Endothelial cell of umbilical vein (primary cell): Measurements from ENCODE around the gene TGFBR2. TPM values are rescaled to one million over a fixed set of nuclear protein-coding genes. Genes with fewer than 3 reads are reported as not detected.
A peak's percentile ranks its signal among the peaks of the same experiment; 100 is the strongest.

Experiments used
- BruUV-seq: library from RNA; stranded (reverse); fragments of 400-500 nt; replicated peaks from 2 replicates; lab custom pipeline; 2021; lab: Mats Ljungman, UMichigan
- CTCF ChIA-PET: fragments of 300-600, 350-600 bp; sonication (Branson Sonifier 250); formaldehyde crosslinking; loops from one replicate; lab custom pipeline; 2021; ENCODE audit warnings: antibody characterized with exemption, inconsistent platforms; lab: Charles Lee
- POLR2A ChIA-PET: fragments of 300-600, 350-600 bp; sonication (Branson Sonifier 250); formaldehyde crosslinking; loops from one replicate; lab custom pipeline; 2021; ENCODE audit warnings: antibody characterized with exemption, inconsistent platforms; lab: Charles Lee
- DNase-seq: peaks from one replicate; pipeline ENCODE4 v3.0.0-alpha.2; 2011; ENCODE audit warnings: low read depth, low spot score
- FAIRE-seq: peaks from 2 replicates; lab custom pipeline; 2011; peaks lifted over from hg19 to GRCh38; lab: Jason Lieb, UNC
- H2AFZ ChIP-seq: 2 replicates; pipeline ENCODE4 v1.6.0; 2012; ENCODE audit warnings: low read depth, low read length, control low read depth, inconsistent platforms
- H3K27ac ChIP-seq: 2 replicates; pipeline ENCODE4 v1.5.1; 2011; ENCODE audit warnings: low read depth, mild to moderate bottlenecking, control low read depth, low read length, moderate library complexity; ENCODE audit not compliant: insufficient read depth
- H3K27me3 ChIP-seq, 2 experiments: 2 replicates each; pipeline versions ENCODE4 v1.6.0 to v1.6.1; 2011; ENCODE audit warnings: low read length in 2 of 2, mixed read lengths in 1 of 2; ENCODE audit not compliant: control insufficient read depth in 2 of 2, insufficient read depth in 2 of 2
- H3K36me3 ChIP-seq, 2 experiments: 2 replicates in 1 of 2; 3 replicates in 1 of 2; pipeline ENCODE4 v1.5.1; 2011; ENCODE audit warnings: low read length in 2 of 2, mild to moderate bottlenecking in 1 of 2, moderate library complexity in 1 of 2; ENCODE audit not compliant: control insufficient read depth in 2 of 2, insufficient read depth in 2 of 2; ENCODE audit errors: extremely low read depth in 1 of 2
- H3K4me1 ChIP-seq: 3 replicates; pipeline ENCODE4 v1.5.1; 2011; ENCODE audit warnings: mild to moderate bottlenecking, low read length; ENCODE audit not compliant: control insufficient read depth, insufficient read depth; ENCODE audit errors: extremely low read depth
- H3K4me2 ChIP-seq: 2 replicates; pipeline ENCODE4 v1.6.1; 2011; ENCODE audit warnings: low read length, control low read depth, mixed read lengths; ENCODE audit not compliant: insufficient read depth
- H3K4me3 ChIP-seq, 3 experiments: fragments of 200-600 bp in 1 of 3; sonication (generic), shearing (Covaris generic) in 1 of 3; replicated peaks in 1 of 3; 2 replicates each; pipeline ENCODE4 v1.5.1; 2011 to 2016; ENCODE audit warnings: control low read depth in 3 of 3, low read length in 3 of 3, mild to moderate bottlenecking in 2 of 3, inconsistent platforms in 1 of 3, low read depth in 1 of 3, moderate library complexity in 1 of 3; ENCODE audit not compliant: insufficient read depth in 1 of 3
- H3K79me2 ChIP-seq: 2 replicates; pipeline ENCODE4 v1.6.0; 2012; ENCODE audit warnings: low read length, inconsistent platforms; ENCODE audit not compliant: control insufficient read depth, insufficient read depth
- H3K9ac ChIP-seq: replicated peaks from 2 replicates; pipeline ENCODE3; 2011; ENCODE audit warnings: low read length, control low read depth; ENCODE audit not compliant: insufficient read depth; ENCODE audit errors: extremely low read depth
- H3K9me1 ChIP-seq: replicated peaks from 3 replicates; pipeline ENCODE4 v1.6.0; 2011; ENCODE audit warnings: mild to moderate bottlenecking, low read length; ENCODE audit not compliant: control insufficient read depth, insufficient read depth; ENCODE audit errors: extremely low read depth
- H3K9me3 ChIP-seq: replicated peaks from 2 replicates; pipeline ENCODE4 v1.5.1; 2012; ENCODE audit warnings: low read length, inconsistent platforms; ENCODE audit not compliant: control insufficient read depth, insufficient read depth
- H4K20me1 ChIP-seq: replicated peaks from 2 replicates; pipeline ENCODE3; 2011; ENCODE audit warnings: mild to moderate bottlenecking, low read length; ENCODE audit not compliant: control insufficient read depth, insufficient read depth; ENCODE audit errors: extremely low read depth
- EZH2 ChIP-seq: IDR thresholded peaks from 2 replicates; pipeline ENCODE4 v1.6.1; 2012; ENCODE audit warnings: borderline replicate concordance, low read depth, mild to moderate bottlenecking, moderate library complexity, low read length, inconsistent platforms; ENCODE audit not compliant: severe bottlenecking
- FOS ChIP-seq: IDR thresholded peaks from 2 replicates; pipeline ENCODE4 v1.6.1; 2011; ENCODE audit warnings: mild to moderate bottlenecking, low read length, moderate library complexity, borderline replicate concordance; ENCODE audit not compliant: insufficient read depth
- GATA2 ChIP-seq: IDR thresholded peaks from 2 replicates; pipeline ENCODE4 v1.7.0; 2011; ENCODE audit warnings: low read depth, mild to moderate bottlenecking, moderate library complexity, mixed read lengths, low read length; ENCODE audit not compliant: insufficient read length, insufficient read depth
- JUN ChIP-seq: IDR thresholded peaks from 2 replicates; pipeline ENCODE4 v1.6.1; 2011; ENCODE audit warnings: borderline replicate concordance, low read depth; ENCODE audit not compliant: insufficient read length, insufficient read depth
- MYC ChIP-seq: IDR thresholded peaks from one replicate; pipeline ENCODE4 v1.6.1; 2011; ENCODE audit warnings: mild to moderate bottlenecking, low read depth, low read length
- POLR2A ChIP-seq: IDR thresholded peaks from 2 replicates; pipeline ENCODE4 v1.6.1; 2012; ENCODE audit warnings: low read depth, mild to moderate bottlenecking, control low read depth, low read length
- POLR2AphosphoS5 ChIP-seq: IDR thresholded peaks from 2 replicates; pipeline ENCODE4 v1.6.1; 2012; ENCODE audit warnings: low read depth, mild to moderate bottlenecking, control low read depth, low read length, moderate library complexity; ENCODE audit not compliant: insufficient read depth
- dilution Hi-C: fragments of 300-500 bp; cut with MboI; formaldehyde crosslinking; loops from one replicate; pipeline ENCODE4 v1.15.0; 2019; ENCODE audit warnings: low sequenced_read_pairs; ENCODE audit not compliant: extremely low pct_ligation_motif_present
- intact Hi-C: fragments of 100-400 bp; cut with micrococcal nuclease; formaldehyde crosslinking; loops from one replicate; pipeline ENCODE4 v1.10.0; 2022
- polyA plus RNA-seq, 4 experiments: library from polyadenylated mRNA; depleted of rRNA in 3 of 4; stranded (reverse) in 3 of 4; unstranded in 1 of 4; fragments of >200 nt; gene quantifications; 2 replicates each; pipeline versions ENCODE4 v1.2.1 to v1.2.3, GENCODE V29; 2011 to 2012; ENCODE audit warnings: missing spikeins in 1 of 4
- total RNA-seq: library from RNA; stranded (reverse); gene quantifications from 2 replicates; pipeline ENCODE4 v1.2.3, GENCODE V29; 2021
- TF ChIP-seq, protein P1 (sequence below): IDR thresholded peaks from 2 replicates; pipeline ENCODE4 v1.6.1; 2011; ENCODE audit not compliant: insufficient read depth, insufficient read length
- TF ChIP-seq, protein P2 (sequence below), 2 donors: IDR thresholded peaks; 1 replicate in 1 of 2; 2 replicates in 1 of 2; pipeline ENCODE4 v1.5.1; 2011; ENCODE audit warnings: low read length in 2 of 2, mild to moderate bottlenecking in 2 of 2, moderate library complexity in 2 of 2, control low read depth in 1 of 2, inconsistent platforms in 1 of 2, low read depth in 1 of 2; ENCODE audit not compliant: insufficient read depth in 1 of 2; ENCODE audit errors: extremely low read depth in 1 of 2

The TGFBR2 gene
- total and polyA plus RNA-seq, 2 donors (not counting 3 experiments of a cell fraction or from before 2014, with no cell fraction given) = 227 to 250 TPM

DNA sequence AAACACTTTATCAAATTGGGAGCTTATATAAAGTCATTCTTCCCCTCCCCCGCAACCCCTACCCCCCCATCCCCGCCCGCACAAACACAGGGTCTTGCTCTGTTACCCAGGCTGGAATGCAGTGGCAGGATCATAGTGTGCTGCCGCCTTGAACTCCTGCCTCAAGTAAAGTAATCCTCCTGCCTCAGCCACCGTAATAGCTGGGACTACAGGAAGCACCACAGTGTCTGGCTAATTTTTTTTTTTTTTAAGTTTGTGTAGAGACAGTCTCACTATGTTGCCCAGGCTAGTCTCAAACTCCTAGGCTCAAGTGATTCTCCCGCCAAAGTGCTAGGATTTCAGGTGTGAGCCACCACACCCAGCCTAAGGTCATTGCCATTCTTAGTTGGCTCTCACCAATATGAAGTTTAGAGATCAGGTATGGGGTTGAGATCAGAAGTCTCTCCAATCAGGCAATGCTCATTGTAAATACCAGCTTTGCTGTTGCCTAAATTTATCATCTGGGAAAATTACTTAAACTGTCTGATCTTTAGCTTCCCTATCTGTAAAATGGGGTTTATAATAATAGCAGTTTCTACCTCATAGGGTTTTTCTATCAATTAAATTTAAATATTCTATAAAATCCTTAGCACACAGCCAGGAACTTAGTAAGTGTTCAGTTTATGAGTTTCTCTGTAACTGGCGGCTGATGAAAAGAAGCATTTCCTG is 60.3 kb downstream of the TGFBR2 start:
- Histone ChIP-seq H3K9ac (peak overlapping the region; percentile 34), H3K4me2 (peak overlapping the region; percentile 28), H4K20me1 (no peaks in the 10 kb centered on the region), H3K9me3 (no peaks in the 10 kb centered on the region), H3K27ac (peak overlapping the region; percentile 90), H3K4me1 (peaks cover 60% of the 10 kb centered on the region), H2AFZ (no peak overlapping the region), H3K36me3 (peaks cover 10 to 29% of the 10 kb centered on the region in 2 experiments), H3K4me3 (no peak overlapping the region), H3K79me2 (peaks cover 77% of the 10 kb centered on the region), H3K9me1 (no peaks in the 10 kb centered on the region), H3K27me3 (no peaks in the 10 kb centered on the region)
- DNase-seq = no peak
- TSS peak; percentile 46 for BruUV-seq
- TF ChIP-seq, protein P1, sequence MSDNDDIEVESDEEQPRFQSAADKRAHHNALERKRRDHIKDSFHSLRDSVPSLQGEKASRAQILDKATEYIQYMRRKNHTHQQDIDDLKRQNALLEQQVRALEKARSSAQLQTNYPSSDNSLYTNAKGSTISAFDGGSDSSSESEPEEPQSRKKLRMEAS = no peak
- TF ChIP-seq POLR2AphosphoS5 (no peak), EZH2 (no peak), FOS (no peak), JUN (no peak), GATA2 (no peak), MYC (no peak), POLR2A (no peak)
- TF ChIP-seq, protein P2, sequence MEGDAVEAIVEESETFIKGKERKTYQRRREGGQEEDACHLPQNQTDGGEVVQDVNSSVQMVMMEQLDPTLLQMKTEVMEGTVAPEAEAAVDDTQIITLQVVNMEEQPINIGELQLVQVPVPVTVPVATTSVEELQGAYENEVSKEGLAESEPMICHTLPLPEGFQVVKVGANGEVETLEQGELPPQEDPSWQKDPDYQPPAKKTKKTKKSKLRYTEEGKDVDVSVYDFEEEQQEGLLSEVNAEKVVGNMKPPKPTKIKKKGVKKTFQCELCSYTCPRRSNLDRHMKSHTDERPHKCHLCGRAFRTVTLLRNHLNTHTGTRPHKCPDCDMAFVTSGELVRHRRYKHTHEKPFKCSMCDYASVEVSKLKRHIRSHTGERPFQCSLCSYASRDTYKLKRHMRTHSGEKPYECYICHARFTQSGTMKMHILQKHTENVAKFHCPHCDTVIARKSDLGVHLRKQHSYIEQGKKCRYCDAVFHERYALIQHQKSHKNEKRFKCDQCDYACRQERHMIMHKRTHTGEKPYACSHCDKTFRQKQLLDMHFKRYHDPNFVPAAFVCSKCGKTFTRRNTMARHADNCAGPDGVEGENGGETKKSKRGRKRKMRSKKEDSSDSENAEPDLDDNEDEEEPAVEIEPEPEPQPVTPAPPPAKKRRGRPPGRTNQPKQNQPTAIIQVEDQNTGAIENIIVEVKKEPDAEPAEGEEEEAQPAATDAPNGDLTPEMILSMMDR (IDR thresholded peaks at IDR 0.05; ENCODE audit: extremely low read depth in 1 of 2, insufficient read depth in 1 of 2, low read depth in 1 of 2, low read length in 2 of 2) = no peak
- ChIA-PET POLR2A (no interaction called here), CTCF (interaction anchor here (0.5 to 3.4 kb wide), 7 partner anchors 11 to 654 kb away, joined by 3 to 14 read pairs (median 4); no protein-coding TSS in a partner anchor)
- intact Hi-C loops = loop anchor here (1.0 kb wide), 1 partner anchor 15 kb away; no protein-coding TSS in a partner anchor
- FAIRE-seq = no peak
- dilution Hi-C loops = no loop called here
